22Rv1 (cell line): Measurements from ENCODE around the gene SART1.

Experiments
- H3K27ac ChIP-seq: fragments of 450-650 bp; 2 replicates; pipeline ENCODE4 v1.5.1; 2017
- CTCF ChIP-seq: fragments of 450-650 bp; IDR thresholded peaks from 2 replicates; pipeline ENCODE4 v1.5.1; 2017; ENCODE audit warnings: mild to moderate bottlenecking
- ZFX ChIP-seq: fragments of 450-650 bp; IDR thresholded peaks from 2 replicates; pipeline ENCODE4 v1.6.1; 2017; ENCODE audit warnings: antibody characterized with exemption, borderline replicate concordance

The SART1 gene

DNA sequence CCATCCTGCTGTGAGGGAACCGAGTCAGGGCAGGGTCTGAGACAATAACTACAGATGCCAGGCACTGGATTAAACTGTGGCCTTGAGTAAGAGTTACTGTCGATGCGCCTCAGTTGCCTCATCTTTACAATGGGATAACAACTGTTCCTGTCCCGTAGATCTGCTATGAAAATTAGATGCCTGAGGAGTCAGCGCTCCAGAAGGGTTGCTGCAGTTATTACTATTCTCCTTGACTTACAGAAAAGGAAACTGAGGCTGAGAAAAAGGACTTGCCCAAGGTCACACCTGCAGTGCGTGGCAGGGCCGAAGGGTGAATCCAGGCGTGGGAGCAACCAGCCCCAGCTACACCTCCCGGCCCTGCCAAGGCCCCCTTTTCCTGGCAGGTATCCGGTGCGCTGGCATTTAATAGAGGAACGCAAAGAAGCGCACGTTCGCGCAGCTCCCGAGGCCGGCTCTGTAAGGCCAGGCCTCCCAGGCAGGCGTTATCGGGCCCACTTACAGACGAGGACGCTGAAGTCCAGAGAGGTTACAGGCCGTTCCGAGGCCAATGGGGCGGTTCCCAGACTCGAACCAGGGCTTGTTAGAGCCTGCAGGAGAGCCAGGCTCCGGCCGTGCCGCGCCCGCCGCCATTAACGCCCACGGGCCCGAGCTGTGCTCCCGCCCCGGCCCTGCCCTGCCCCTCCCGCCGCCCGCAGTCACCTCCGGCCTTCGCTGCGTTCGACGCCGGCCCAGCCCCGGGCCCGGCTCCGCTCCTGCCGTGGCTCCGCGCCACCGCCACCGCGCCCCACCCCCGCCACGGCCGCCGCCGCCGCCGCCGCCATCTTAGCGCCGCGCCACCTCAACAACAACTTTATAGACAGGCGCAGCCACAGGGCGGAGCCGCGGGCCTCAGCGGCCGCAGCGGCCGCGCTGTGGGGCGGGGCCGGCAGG, 43.1 kb upstream of the SART1 start, which contains the start of gene C11orf68:
C11orf68 (minus strand) TSS at position 852 of the 930 bp plus-strand sequence; CDS start at position 821, 31 bp downstream.
- peak within 1 kb of the TSS; percentile 83 for H3K27ac ChIP-seq
- TF ChIP-seq ZFX, result no peak
- no peak for TF ChIP-seq CTCF

DNA sequence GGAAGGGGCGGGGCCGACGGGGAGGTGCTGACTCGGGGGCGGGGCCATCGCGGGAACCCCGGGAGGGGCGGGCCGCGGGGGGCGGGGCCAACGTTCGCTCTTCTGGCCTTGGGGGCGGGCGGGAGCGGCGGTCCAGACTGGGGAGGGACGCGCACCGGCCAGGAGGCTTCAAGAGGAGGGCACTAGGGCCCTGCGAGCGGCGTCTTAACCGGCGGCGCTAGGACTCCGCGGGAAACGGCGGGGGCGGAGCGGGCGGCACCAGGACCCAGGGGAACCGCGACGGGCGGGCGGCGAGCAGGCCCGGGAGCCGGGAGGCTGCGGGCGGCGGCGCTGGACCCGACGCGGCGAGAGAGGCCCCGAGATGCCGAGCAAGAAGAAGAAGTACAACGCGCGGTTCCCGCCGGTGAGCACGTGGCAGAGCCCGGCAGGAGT, 42.4 kb upstream of the SART1 start, which contains the start of gene DRAP1:
DRAP1 (plus strand) TSS at position 286 of the 432 bp plus-strand sequence; CDS start at position 362, 76 bp downstream.
- peak within 1 kb of the TSS; percentile 83 for H3K27ac ChIP-seq
- TF ChIP-seq ZFX (no peak), CTCF (no peak)

GRCh38 chr11:65919573-65920371, 41.8 kb upstream of the SART1 start:
- no peak for TF ChIP-seq ZFX
- no peak for TF ChIP-seq CTCF
- H3K27ac ChIP-seq, result peak overlapping the region; percentile 83

DNA sequence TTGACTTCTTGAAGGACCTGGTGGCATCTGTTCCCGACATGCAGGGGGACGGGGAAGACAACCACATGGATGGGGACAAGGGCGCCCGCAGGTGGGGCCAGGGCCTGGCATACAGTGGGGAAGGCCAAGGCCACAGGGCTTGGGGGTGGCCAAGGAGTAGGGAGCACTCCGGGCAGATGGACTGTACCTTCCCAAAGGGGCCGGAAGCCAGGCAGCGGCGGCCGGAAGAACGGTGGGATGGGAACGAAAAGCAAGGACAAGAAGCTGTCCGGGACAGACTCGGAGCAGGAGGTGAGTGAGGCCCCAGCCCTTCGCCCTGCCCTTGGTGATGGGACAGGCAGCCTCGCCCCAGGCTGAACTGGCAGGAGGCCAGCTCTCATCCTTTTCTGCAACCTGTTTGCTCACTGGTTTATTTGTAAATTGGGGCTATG, 41.1 kb upstream of the SART1 start:
- peak overlapping the region; percentile 83 for H3K27ac ChIP-seq
- no peak for TF ChIP-seq CTCF
- TF ChIP-seq ZFX, result no peak

DNA sequence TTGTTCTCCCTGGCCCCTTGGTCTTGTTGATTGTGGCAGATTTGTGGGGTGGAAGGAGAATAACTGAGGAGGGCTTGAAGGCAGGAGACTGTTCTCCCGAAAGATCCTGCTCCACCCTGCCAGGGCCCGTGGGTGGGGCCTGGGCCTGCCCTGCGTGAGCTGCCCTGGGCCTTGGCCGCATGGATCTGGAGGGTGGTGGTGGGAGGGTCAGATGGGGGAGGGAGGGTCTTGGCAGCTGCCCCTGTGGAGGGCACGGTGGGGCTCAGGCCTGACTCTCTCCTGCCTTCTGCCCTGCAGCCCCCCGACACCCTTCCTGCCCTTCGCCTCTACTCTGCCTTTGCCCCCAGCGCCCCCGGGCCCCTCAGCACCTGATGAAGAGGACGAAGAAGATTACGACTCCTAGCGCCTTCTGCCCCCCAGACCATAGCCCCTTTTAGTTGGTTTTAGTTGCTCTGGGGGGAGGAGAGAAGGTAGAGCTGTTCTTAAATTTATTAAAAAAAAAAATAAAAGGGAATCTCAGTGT, 40.4 kb upstream of the SART1 start:
- no peak for TF ChIP-seq CTCF
- no peak for TF ChIP-seq ZFX
- no peak overlapping the region for H3K27ac ChIP-seq

DNA sequence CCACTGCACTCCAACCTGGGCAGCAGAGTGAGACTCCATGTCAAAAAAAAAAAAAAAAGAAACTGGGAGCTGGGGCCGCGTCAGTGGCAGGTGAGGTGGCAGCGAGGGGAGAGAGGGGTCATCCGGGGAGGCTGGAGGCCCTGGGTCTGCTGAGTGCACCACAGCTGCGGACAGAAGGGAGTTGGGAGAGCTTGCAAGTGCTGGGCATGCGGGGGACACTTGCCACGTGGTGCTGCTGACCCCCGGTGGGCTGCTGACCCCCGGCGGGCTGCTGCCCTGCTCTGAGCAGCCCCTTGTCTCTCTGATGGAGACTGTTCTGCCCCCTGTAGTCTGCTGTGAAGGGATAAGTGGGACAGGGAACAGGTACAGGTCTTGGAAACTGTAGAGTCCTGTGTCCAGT, 39.7 kb upstream of the SART1 start:
- TF ChIP-seq CTCF (no peak), ZFX (no peak)
- H3K27ac ChIP-seq, result no peak overlapping the region
